ENCODE results near the gene ITFG1. TPM values are rescaled to one million over a fixed set of nuclear protein-coding genes. Genes with fewer than 3 reads are reported as not detected.

ITFG1 gene
- total and polyA plus RNA-seq, 2 of the 13 experiments (the other 11 are each of a cell fraction or from before 2014, with no cell fraction given), result 74.5 to 150 TPM

- TF ChIP-seq ARID5B (CRISPR knock-in tag; IDR thresholded peaks at IDR 0.05) (peak; percentile 27; the same call in 1 of the 2 replicates), ZFY (CRISPR knock-in tag; IDR thresholded peaks at IDR 0.05) (0 out of 2 replicates have a peak, but pooled peaks have one; percentile 0), ZBTB21 (CRISPR knock-in tag; IDR thresholded peaks at IDR 0.05) (no peak), ZNF317 (CRISPR knock-in tag; IDR thresholded peaks at IDR 0.05) (no peak), PREB (CRISPR knock-in tag; IDR thresholded peaks at IDR 0.05) (no peak), ZNF577 (CRISPR knock-in tag; IDR thresholded peaks at IDR 0.05; ENCODE audit: borderline replicate concordance, low read depth) (no peak), IKZF1 (IDR thresholded peaks at IDR 0.05) (no peak), ZNF704 (CRISPR knock-in tag; IDR thresholded peaks at IDR 0.05; ENCODE audit: borderline replicate concordance) (no peak), ZNF639 (CRISPR knock-in tag; conservative IDR thresholded peaks at IDR 0.05) (0 out of 2 replicates have a peak, but pooled peaks have one; percentile 51), KLF15 (CRISPR knock-in tag; IDR thresholded peaks at IDR 0.05; ENCODE audit: borderline replicate concordance) (no peak), HHEX (CRISPR knock-in tag; IDR thresholded peaks at IDR 0.05) (no peak), ZNF205 (CRISPR knock-in tag; IDR thresholded peaks at IDR 0.05) (peak; percentile 23; the same call in 1 of the 2 replicates), ZNF3 (CRISPR knock-in tag; IDR thresholded peaks at IDR 0.05) (no peak), RORA (CRISPR knock-in tag; IDR thresholded peaks at IDR 0.05) (no peak), ZNF580 (CRISPR knock-in tag; IDR thresholded peaks at IDR 0.05; ENCODE audit: borderline replicate concordance, low read depth) (peak; percentile 71; the same call in 1 of the 2 replicates), HNF1B (CRISPR knock-in tag; IDR thresholded peaks at IDR 0.05) (0 out of 2 replicates have a peak, but pooled peaks have one; percentile 32), E2F5 (CRISPR knock-in tag; conservative IDR thresholded peaks at IDR 0.05) (0 out of 2 replicates have a peak, but pooled peaks have one; percentile 49), ZFP82 (CRISPR knock-in tag; IDR thresholded peaks at IDR 0.05; ENCODE audit: borderline replicate concordance) (no peak; the same call in 1 of the 2 replicates)
Measured at GRCh38 chr16:47143677-47144558, 316.9 kb downstream of the ITFG1 start, which contains the start of gene NETO2 (continued).

Data from HepG2 (cell line).